Upper lobe of left lung (tissue), 6 donors: ENCODE data around the gene CAMK4. TPM values are rescaled to one million over a fixed set of nuclear protein-coding genes. Genes with fewer than 3 reads are reported as not detected.
"Not testable (repeated sequence)": the region's sequence is repeated elsewhere in the genome, so short reads cannot be mapped to it uniquely, and the experiment has no call there.

Source experiments
- ATAC-seq, 2 donors: fragments of 200-7000 bp; cut with Tn5 transposase; one replicate each; pipeline ENCODE4 v1.9.1; 2022; ENCODE audit warnings: mild to moderate bottlenecking in 2 of 2, moderate library complexity in 2 of 2; ENCODE audit not compliant: low FRiP score in 2 of 2
- DNase-seq, 2 donors: peaks; one replicate each; pipeline ENCODE4 v3.0.0-alpha.2; 2019 to 2020
- H3K27ac ChIP-seq, 4 donors: fragments of 200-600 bp; sonication (generic); one replicate each; pipeline ENCODE4 v1.5.1; 2016 to 2019
- H3K27me3 ChIP-seq, 4 donors: fragments of 200-600 bp; sonication (generic); one replicate each; pipeline ENCODE4 v1.5.1; 2017 to 2019
- H3K36me3 ChIP-seq, 4 donors: fragments of 200-600 bp; sonication (generic); one replicate each; pipeline ENCODE4 v1.5.1; 2016 to 2019
- H3K4me1 ChIP-seq, 4 donors: fragments of 200-600 bp; sonication (generic); one replicate each; pipeline ENCODE4 v1.5.1; 2018 to 2019
- H3K4me3 ChIP-seq, 4 donors: fragments of 200-600 bp; sonication (generic); one replicate each; pipeline ENCODE4 v1.5.1; 2017 to 2019; ENCODE audit warnings: mild to moderate bottlenecking in 2 of 4, moderate library complexity in 1 of 4
- H3K9me3 ChIP-seq, 4 donors: fragments of 200-600 bp; sonication (generic); one replicate each; pipeline ENCODE4 v1.5.1; 2018 to 2019
- EP300 ChIP-seq, 4 donors: sonication (generic); formaldehyde crosslinking; IDR thresholded peaks; one replicate each; pipeline ENCODE4 v1.5.1; 2017; ENCODE audit warnings: antibody characterized with exemption in 4 of 4, control low read depth in 2 of 4
- POLR2A ChIP-seq, 4 donors: fragments of 450-650 bp; IDR thresholded peaks; one replicate each; pipeline ENCODE4 v1.5.1; 2016 to 2017; ENCODE audit warnings: antibody characterized with exemption in 4 of 4, mild to moderate bottlenecking in 2 of 4
- POLR2AphosphoS5 ChIP-seq, 2 donors: sonication (generic); formaldehyde crosslinking; IDR thresholded peaks; one replicate each; pipeline ENCODE4 v1.5.1; 2017; ENCODE audit warnings: antibody characterized with exemption in 2 of 2
- WGBS, 2 donors: methylation state at CpG; one replicate each; pipeline ENCODE4 v1.1.5; 2017 to 2018; 5-methylcytosine and 5-hydroxymethylcytosine counted together
- total RNA-seq, 6 donors: library from RNA; depleted of rRNA in 4 of 6; stranded (reverse); fragments of >200 nt in 4 of 6; gene quantifications; one replicate each; pipeline versions ENCODE4 v1.1.0 to v1.2.1, GENCODE V29; 2016 to 2021
- TF ChIP-seq, protein P1 (sequence below), 6 experiments: fragments of 450-650 bp in 4 of 6; fragments of 200-600 bp in 2 of 6; sonication (generic) in 2 of 6; IDR thresholded peaks; one replicate each; pipeline ENCODE4 v1.5.1; 2016 to 2019; ENCODE audit warnings: antibody characterized with exemption in 6 of 6
- donor health status: DM: no; HTN: no; CAD: no; lungs with moderate emphysema.
- donor health status: DM: no; HTN: yes; CAD: no; lungs with severe emphysema.

CAMK4 gene
- total RNA-seq, 6 donors from 2014 or later, result 1.8 to 36.7 (median 2.2) TPM

DNA sequence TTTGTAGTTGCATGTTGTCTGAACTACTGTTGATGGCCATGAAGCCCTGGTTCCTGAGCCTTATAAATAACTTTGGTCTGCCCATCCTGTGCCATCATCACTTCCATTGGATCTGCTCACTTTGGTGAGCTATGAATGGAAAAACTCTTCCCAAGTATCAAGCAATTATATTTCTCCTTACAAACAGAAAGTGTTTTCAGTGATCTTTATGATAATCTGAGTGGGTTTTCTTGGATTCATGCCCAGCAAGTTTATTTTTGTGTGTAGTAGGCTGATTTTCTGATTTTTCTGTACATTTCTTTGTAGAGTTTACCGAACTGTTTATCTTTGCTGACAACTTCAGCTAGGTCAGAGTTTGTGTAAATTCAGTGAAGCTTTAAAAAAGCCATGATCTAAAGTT, 31.0 kb downstream of the CAMK4 start:
- Histone ChIP-seq H3K9me3 (no peaks in the 10 kb centered on the region), H3K36me3 (no peaks in the 10 kb centered on the region), H3K4me3 (no peak overlapping the region), H3K27me3 (no peaks in the 10 kb centered on the region), H3K27ac (no peak overlapping the region), H3K4me1 (no peaks in the 10 kb centered on the region)
- TF ChIP-seq POLR2A (IDR thresholded peaks at IDR 0.05) (no peak), EP300 (IDR thresholded peaks at IDR 0.05) (no peak), POLR2AphosphoS5 (IDR thresholded peaks at IDR 0.05) (no peak)
- TF ChIP-seq, protein P1, sequence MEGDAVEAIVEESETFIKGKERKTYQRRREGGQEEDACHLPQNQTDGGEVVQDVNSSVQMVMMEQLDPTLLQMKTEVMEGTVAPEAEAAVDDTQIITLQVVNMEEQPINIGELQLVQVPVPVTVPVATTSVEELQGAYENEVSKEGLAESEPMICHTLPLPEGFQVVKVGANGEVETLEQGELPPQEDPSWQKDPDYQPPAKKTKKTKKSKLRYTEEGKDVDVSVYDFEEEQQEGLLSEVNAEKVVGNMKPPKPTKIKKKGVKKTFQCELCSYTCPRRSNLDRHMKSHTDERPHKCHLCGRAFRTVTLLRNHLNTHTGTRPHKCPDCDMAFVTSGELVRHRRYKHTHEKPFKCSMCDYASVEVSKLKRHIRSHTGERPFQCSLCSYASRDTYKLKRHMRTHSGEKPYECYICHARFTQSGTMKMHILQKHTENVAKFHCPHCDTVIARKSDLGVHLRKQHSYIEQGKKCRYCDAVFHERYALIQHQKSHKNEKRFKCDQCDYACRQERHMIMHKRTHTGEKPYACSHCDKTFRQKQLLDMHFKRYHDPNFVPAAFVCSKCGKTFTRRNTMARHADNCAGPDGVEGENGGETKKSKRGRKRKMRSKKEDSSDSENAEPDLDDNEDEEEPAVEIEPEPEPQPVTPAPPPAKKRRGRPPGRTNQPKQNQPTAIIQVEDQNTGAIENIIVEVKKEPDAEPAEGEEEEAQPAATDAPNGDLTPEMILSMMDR (IDR thresholded peaks at IDR 0.05), result no peak
- WGBS, 2 donors, result 53 to 63% methylated on average over 1 of the region's 1 CpG
- DNase-seq (no peak), ATAC-seq (no peak)

DNA sequence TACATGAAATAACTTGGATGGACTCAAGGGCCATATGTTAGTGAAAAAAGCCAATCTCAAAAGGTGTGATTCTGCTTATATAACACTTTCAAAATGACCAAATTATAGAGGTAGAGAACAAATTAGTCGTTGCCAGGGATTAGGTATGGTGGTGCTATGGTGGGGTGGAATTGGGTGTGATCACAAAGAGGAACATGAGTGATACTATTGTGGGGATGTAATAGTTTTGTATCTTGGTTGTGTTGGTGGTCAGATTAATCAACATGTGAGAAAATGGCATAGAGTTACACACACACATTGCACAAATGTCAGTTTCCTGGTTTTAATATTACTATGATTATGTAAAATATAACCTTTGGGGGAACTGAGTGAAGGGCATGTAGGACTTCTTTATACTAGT, 31.9 kb downstream of the CAMK4 start:
- H3K27ac ChIP-seq, result no peak overlapping the region
- H3K36me3 ChIP-seq, result no peaks in the 10 kb centered on the region
- no peak overlapping the region for H3K4me3 ChIP-seq
- no peak for DNase-seq
- no peaks in the 10 kb centered on the region for H3K9me3 ChIP-seq
- 84 to 85% methylated on average over 1 of the region's 1 CpG for whole genome bisulfite sequencing, 2 donors
- no peaks in the 10 kb centered on the region for H3K27me3 ChIP-seq
- no peaks in the 10 kb centered on the region for H3K4me1 ChIP-seq
- TF ChIP-seq, protein P1 (IDR thresholded peaks at IDR 0.05), result no peak
- no peak for TF ChIP-seq POLR2AphosphoS5 (IDR thresholded peaks at IDR 0.05)
- no peak for TF ChIP-seq EP300 (IDR thresholded peaks at IDR 0.05)
- no peak for TF ChIP-seq POLR2A (IDR thresholded peaks at IDR 0.05)
- ATAC-seq, result no peak

DNA sequence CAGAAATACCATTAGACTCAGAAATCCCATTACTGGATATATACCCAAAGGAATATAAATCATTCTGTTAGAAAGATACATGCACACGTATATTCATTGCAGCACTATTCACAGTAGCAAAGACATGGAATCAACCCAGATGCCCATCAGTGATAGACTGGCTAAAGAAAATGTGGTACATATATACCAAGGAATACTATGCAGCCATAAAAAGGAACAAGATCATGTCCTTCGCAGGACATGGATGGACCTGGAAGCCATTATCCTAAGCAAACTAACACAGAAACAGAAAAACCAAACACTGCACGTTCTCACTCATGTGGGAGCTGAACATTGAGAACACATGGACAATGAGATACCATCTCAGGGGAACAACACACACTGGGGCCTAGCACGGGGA, 33.4 kb downstream of the CAMK4 start:
- H3K36me3 ChIP-seq, H3K27ac ChIP-seq, H3K4me3 ChIP-seq, DNase-seq, H3K27me3 ChIP-seq, H3K4me1 ChIP-seq, ATAC-seq, H3K9me3 ChIP-seq: not testable (repeated sequence)
- WGBS, 2 donors, result 91% methylated on average over 3 to 4 of the region's 4 CpGs

DNA sequence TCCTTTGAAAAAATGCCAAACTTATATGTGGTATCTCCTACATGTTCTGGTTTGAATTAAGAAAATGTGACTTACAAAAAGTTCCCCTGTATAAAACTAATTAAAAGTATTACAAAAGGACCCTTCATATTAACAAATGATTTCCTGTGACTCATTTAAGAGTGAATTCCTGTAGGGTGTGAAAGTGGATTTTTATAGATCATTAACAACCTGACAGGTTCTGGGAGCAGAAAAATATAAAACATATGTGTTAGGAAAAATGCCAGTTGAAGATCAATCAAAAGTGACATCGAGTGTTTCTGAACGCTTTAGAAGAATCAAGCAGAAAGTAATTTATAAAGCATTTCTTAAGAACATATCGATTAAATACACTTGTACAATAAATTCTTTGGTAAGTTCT, 35.5 kb downstream of the CAMK4 start:
- no peak for DNase-seq
- WGBS, 2 donors, result 53 to 62% methylated on average over 3 of the region's 3 CpGs

DNA sequence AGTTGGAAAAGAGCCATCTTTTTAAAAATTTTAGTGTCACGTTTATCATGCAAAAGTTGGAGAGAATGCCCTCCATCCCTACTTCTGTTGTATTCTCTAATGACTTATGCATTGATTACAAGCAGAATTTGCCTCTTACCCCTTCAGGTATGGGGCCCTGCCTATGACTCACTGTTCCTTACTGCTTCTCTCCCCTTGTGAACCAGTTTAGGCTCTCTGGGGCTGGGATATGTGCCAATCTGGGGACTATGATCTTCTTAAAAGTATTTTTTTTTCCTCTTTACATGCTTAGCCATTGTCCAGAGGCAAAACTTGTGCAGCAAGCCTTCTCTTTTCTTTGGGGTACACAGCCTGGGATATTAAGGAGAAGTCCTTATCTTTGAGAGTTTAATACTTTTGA, 37.4 kb downstream of the CAMK4 start:
- DNase-seq (no peak), ATAC-seq (no peak)
- WGBS, 2 donors, result 78 to 85% methylated on average over 1 of the region's 1 CpG
- Histone ChIP-seq H3K36me3 (no peaks in the 10 kb centered on the region), H3K4me3 (no peak overlapping the region), H3K27me3 (no peaks in the 10 kb centered on the region), H3K9me3 (no peaks in the 10 kb centered on the region), H3K27ac (no peak overlapping the region), H3K4me1 (no peaks in the 10 kb centered on the region)
- TF ChIP-seq POLR2AphosphoS5 (IDR thresholded peaks at IDR 0.05) (no peak), POLR2A (IDR thresholded peaks at IDR 0.05) (no peak)

More for the DNA sequence above, 35.5 kb downstream of the CAMK4 start:
- no peak overlapping the region for H3K4me3 ChIP-seq
- no peaks in the 10 kb centered on the region for H3K4me1 ChIP-seq
- H3K27ac ChIP-seq, result no peak overlapping the region
- no peak for TF ChIP-seq POLR2AphosphoS5 (IDR thresholded peaks at IDR 0.05)
- ATAC-seq, result no peak
- H3K9me3 ChIP-seq, result no peaks in the 10 kb centered on the region
- no peaks in the 10 kb centered on the region for H3K36me3 ChIP-seq
- no peaks in the 10 kb centered on the region for H3K27me3 ChIP-seq

DNA sequence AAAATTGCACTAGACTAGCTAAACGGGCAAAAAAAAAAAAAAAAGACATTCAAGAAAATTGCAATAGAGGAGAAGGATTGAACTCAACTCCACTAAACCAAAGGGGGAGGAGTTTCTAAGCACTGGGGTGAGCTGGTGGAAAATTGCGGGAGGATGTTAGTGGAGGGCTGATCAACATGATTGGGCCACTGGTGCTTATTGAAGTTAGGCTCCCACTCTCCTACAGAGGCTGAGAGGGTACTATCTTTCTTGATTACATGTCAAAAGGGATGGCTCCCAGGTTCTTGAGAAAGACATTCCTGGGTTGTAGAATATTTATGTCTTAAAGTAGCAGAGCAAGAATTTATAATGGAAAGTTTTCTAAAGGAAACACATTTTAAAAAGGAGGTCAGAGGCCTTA, 38.0 kb downstream of the CAMK4 start:
- TF ChIP-seq EP300 (IDR thresholded peaks at IDR 0.05) (no peak), POLR2AphosphoS5 (IDR thresholded peaks at IDR 0.05) (no peak), POLR2A (IDR thresholded peaks at IDR 0.05) (no peak)
- TF ChIP-seq, protein P1 (IDR thresholded peaks at IDR 0.05), result no peak
- DNase-seq, result no peak
- no peaks in the 10 kb centered on the region for H3K36me3 ChIP-seq
- 50 to 64% methylated on average over 1 to 2 of the region's 2 CpGs for WGBS, 2 donors
- no peak overlapping the region for H3K27ac ChIP-seq
- H3K4me1 ChIP-seq, result no peaks in the 10 kb centered on the region
- no peaks in the 10 kb centered on the region for H3K27me3 ChIP-seq
- H3K4me3 ChIP-seq, result no peak overlapping the region
- ATAC-seq, result no peak
- H3K9me3 ChIP-seq, result no peaks in the 10 kb centered on the region
